ENCODE data around the gene C4orf54. TPM values are rescaled to one million over a fixed set of nuclear protein-coding genes. Genes with fewer than 3 reads are reported as not detected.

C4orf54 gene
- total and polyA plus RNA-seq, 10 of the 15 experiments (the other 5 are each of a cell fraction or from before 2014, with no cell fraction given) = 0.01 TPM; not detected in 9

GRCh38 chr4:99608417-99608816 lies 49.2 kb downstream of the C4orf54 start:
- H3K4me2 ChIP-seq (ENCODE audit: control insufficient read depth, insufficient read depth) = no peak overlapping the region
- no peak for TF ChIP-seq ZNF24 (IDR thresholded peaks at IDR 0.05)
- TF ChIP-seq CEBPZ (IDR thresholded peaks at IDR 0.05; ENCODE audit: low read depth, low read length) = no peak
- TF ChIP-seq NRF1 (conservative IDR thresholded peaks at IDR 0.05; ENCODE audit: low read depth, low read length) = no peak
- no peak for TF ChIP-seq YY1 (IDR thresholded peaks at IDR 0.05; ENCODE audit: low read depth, low read length)
- ChIA-PET POLR2A (no interaction called here), RAD21 (ENCODE audit: unreplicated experiment) (no interaction called here), SMC1A (ENCODE audit: uncharacterized antibody, unreplicated experiment) (interaction anchor here (1.5 kb wide), 1 partner anchor 35 kb away, joined by 4 read pairs; no protein-coding TSS in a partner anchor), CTCF (no interaction called here)
- ATAC-seq (no peak), FAIRE-seq (no peak), DNase-seq (ENCODE audit: low read depth, low spot score) (no peak)
- H4K20me1 ChIP-seq (ENCODE audit: control insufficient read depth, insufficient read depth) = no peaks in the 10 kb centered on the region
- in situ Hi-C loops (cut with MboI) (no loop called here), intact Hi-C loops (cut with micrococcal nuclease; ENCODE audit: unreplicated experiment) (no loop called here)
- H3K4me1 ChIP-seq (ENCODE audit: control insufficient read depth, insufficient read depth, low read length) = no peaks in the 10 kb centered on the region
- H3K9me3 ChIP-seq (replicated peaks; ENCODE audit: control insufficient read depth, insufficient read depth, low read length) = no peaks in the 10 kb centered on the region
- no peaks in the 10 kb centered on the region for H3K36me3 ChIP-seq (ENCODE audit: control insufficient read depth in 2 of 2, insufficient read depth in 2 of 2, low read length in 1 of 2)
- H3K27ac ChIP-seq (ENCODE audit: control insufficient read depth, insufficient read depth) = no peak overlapping the region
- BruUV-seq (replicated peaks) = no TSS peak
- no peak overlapping the region for H3K9ac ChIP-seq (ENCODE audit: control insufficient read depth, insufficient read depth, low read length)
- no peaks in the 10 kb centered on the region for H3K79me2 ChIP-seq (ENCODE audit: control insufficient read depth, insufficient read depth, low read length)
- no peaks in the 10 kb centered on the region for H3K27me3 ChIP-seq (replicated peaks in 1 of 2; ENCODE audit: control insufficient read depth in 2 of 2, insufficient read depth in 2 of 2, low read length in 1 of 2)
- no peak overlapping the region for H3K4me3 ChIP-seq
- H2AFZ ChIP-seq (ENCODE audit: control insufficient read depth, low read depth, low read length) = no peak overlapping the region
- WGBS (ENCODE audit: insufficient coverage, insufficient replicate concordance, low lambda C conversion rate, missing lambda C conversion rate) = 66% methylated on average over 5 of the region's 5 CpGs

Other genes with a start within 250 kb of the C4orf54 start
- not detected in 2 replicates for gene ADH7, start 222.5 kb downstream of the C4orf54 start, total RNA-seq (2014; rRNA removed)
- not detected in 2 replicates for gene ADH7, start 222.5 kb downstream of the C4orf54 start, total RNA-seq (2014; rRNA removed; fragmentation: Illumina TruSeq; extraction: Trizol)
- not detected in 2 replicates for gene ADH7, start 222.5 kb downstream of the C4orf54 start, total RNA-seq (2021)
- not detected in 2 replicates for gene ADH7, start 222.5 kb downstream of the C4orf54 start, polyA plus RNA-seq (2011; rRNA removed)
- not detected in 2 replicates for gene ADH7, start 222.5 kb downstream of the C4orf54 start, polyA plus RNA-seq (2014; fragmentation: Illumina TruSeq; extraction: Trizol)
- not detected for gene ADH7, start 222.5 kb downstream of the C4orf54 start, polyA plus RNA-seq (2014; fragmentation: Nextera tagmentation; extraction: Ambion mirVana)
- gene ADH7, start 222.5 kb downstream of the C4orf54 start, polyA plus RNA-seq (2014; rRNA removed) = not detected in 2 replicates
- not detected for gene ADH7, start 222.5 kb downstream of the C4orf54 start, polyA plus RNA-seq (2016; fragmentation: Nextera tagmentation; extraction: Ambion mirVana)
- gene C4orf17, start 146.8 kb downstream of the C4orf54 start, total RNA-seq (2014; rRNA removed) = not detected in 2 replicates
- not detected in 2 replicates for gene C4orf17, start 146.8 kb downstream of the C4orf54 start, total RNA-seq (2014; rRNA removed; fragmentation: Illumina TruSeq; extraction: Trizol)
- gene C4orf17, start 146.8 kb downstream of the C4orf54 start, total RNA-seq (2021) = not detected in 2 replicates
- gene C4orf17, start 146.8 kb downstream of the C4orf54 start, polyA plus RNA-seq (2011; rRNA removed) = not detected in 2 replicates
- gene C4orf17, start 146.8 kb downstream of the C4orf54 start, polyA plus RNA-seq (2014; fragmentation: Illumina TruSeq; extraction: Trizol) = not detected in 2 replicates
- not detected for gene C4orf17, start 146.8 kb downstream of the C4orf54 start, polyA plus RNA-seq (2014; fragmentation: Nextera tagmentation; extraction: Ambion mirVana)
- not detected in 2 replicates for gene C4orf17, start 146.8 kb downstream of the C4orf54 start, polyA plus RNA-seq (2014; rRNA removed)
- gene C4orf17, start 146.8 kb downstream of the C4orf54 start, polyA plus RNA-seq (2016; fragmentation: Nextera tagmentation; extraction: Ambion mirVana) = not detected
- gene TRMT10A, start 93.8 kb downstream of the C4orf54 start, total RNA-seq (2014; rRNA removed) = 4.5 and 8.6 TPM in 2 replicates
- gene TRMT10A, start 93.8 kb downstream of the C4orf54 start, total RNA-seq (2014; rRNA removed; fragmentation: Illumina TruSeq; extraction: Trizol) = 11.1 and 12.8 TPM in 2 replicates
- 5.4 and 6.7 TPM in 2 replicates for gene TRMT10A, start 93.8 kb downstream of the C4orf54 start, total RNA-seq (2021)
- gene TRMT10A, start 93.8 kb downstream of the C4orf54 start, polyA plus RNA-seq (2011; rRNA removed) = 8.3 and 14.1 TPM in 2 replicates
- gene TRMT10A, start 93.8 kb downstream of the C4orf54 start, polyA plus RNA-seq (2014; fragmentation: Illumina TruSeq; extraction: Trizol) = 13.4 and 14.8 TPM in 2 replicates
- gene TRMT10A, start 93.8 kb downstream of the C4orf54 start, polyA plus RNA-seq (2014; fragmentation: Nextera tagmentation; extraction: Ambion mirVana) = 1 to 10 TPM; 8.8 to 9.6 TPM
- 4.6 and 5.7 TPM in 2 replicates for gene TRMT10A, start 93.8 kb downstream of the C4orf54 start, polyA plus RNA-seq (2014; rRNA removed)
- gene TRMT10A, start 93.8 kb downstream of the C4orf54 start, polyA plus RNA-seq (2016; fragmentation: Nextera tagmentation; extraction: Ambion mirVana) = 10 to 100 TPM; 10.7 to 11.1 TPM
- 0.38 and 0.45 TPM in 2 replicates for gene MTTP, start 83.0 kb downstream of the C4orf54 start, total RNA-seq (2014; rRNA removed)
- 0.18 and 0.32 TPM in 2 replicates for gene MTTP, start 83.0 kb downstream of the C4orf54 start, total RNA-seq (2014; rRNA removed; fragmentation: Illumina TruSeq; extraction: Trizol)
- 0.21 and 0.43 TPM in 2 replicates for gene MTTP, start 83.0 kb downstream of the C4orf54 start, total RNA-seq (2021)
- gene MTTP, start 83.0 kb downstream of the C4orf54 start, polyA plus RNA-seq (2011; rRNA removed) = 2.2 and 2.9 TPM in 2 replicates
- gene MTTP, start 83.0 kb downstream of the C4orf54 start, polyA plus RNA-seq (2014; fragmentation: Illumina TruSeq; extraction: Trizol) = 0.16 and 0.21 TPM in 2 replicates
- gene MTTP, start 83.0 kb downstream of the C4orf54 start, polyA plus RNA-seq (2014; fragmentation: Nextera tagmentation; extraction: Ambion mirVana) = under 1 TPM; 0.16 to 0.23 TPM
- 0.05 and 0.08 TPM in 2 replicates for gene MTTP, start 83.0 kb downstream of the C4orf54 start, polyA plus RNA-seq (2014; rRNA removed)
- gene MTTP, start 83.0 kb downstream of the C4orf54 start, polyA plus RNA-seq (2016; fragmentation: Nextera tagmentation; extraction: Ambion mirVana) = under 1 TPM in 1 of 2 experiments, not detected in 1; 0.24 TPM
- gene DAPP1, start 159.0 kb upstream of the C4orf54 start, total RNA-seq (2014; rRNA removed) = 64.7 and 82.2 TPM in 2 replicates
- gene DAPP1, start 159.0 kb upstream of the C4orf54 start, total RNA-seq (2014; rRNA removed; fragmentation: Illumina TruSeq; extraction: Trizol) = 82.6 and 84.0 TPM in 2 replicates
- 46.4 and 46.5 TPM in 2 replicates for gene DAPP1, start 159.0 kb upstream of the C4orf54 start, total RNA-seq (2021)
- 97.9 and 136 TPM in 2 replicates for gene DAPP1, start 159.0 kb upstream of the C4orf54 start, polyA plus RNA-seq (2011; rRNA removed)
- gene DAPP1, start 159.0 kb upstream of the C4orf54 start, polyA plus RNA-seq (2014; fragmentation: Illumina TruSeq; extraction: Trizol) = 81.3 and 113 TPM in 2 replicates
- gene DAPP1, start 159.0 kb upstream of the C4orf54 start, polyA plus RNA-seq (2014; fragmentation: Nextera tagmentation; extraction: Ambion mirVana) = 100 to 1,000 TPM; 104 to 147 TPM
- gene DAPP1, start 159.0 kb upstream of the C4orf54 start, polyA plus RNA-seq (2014; rRNA removed) = 49.3 and 67.2 TPM in 2 replicates
- 10 to 100 TPM; 58.9 to 66.9 TPM for gene DAPP1, start 159.0 kb upstream of the C4orf54 start, polyA plus RNA-seq (2016; fragmentation: Nextera tagmentation; extraction: Ambion mirVana)
- gene LAMTOR3, start 236.6 kb upstream of the C4orf54 start, total RNA-seq (2014; rRNA removed) = 32.0 and 35.6 TPM in 2 replicates
- gene LAMTOR3, start 236.6 kb upstream of the C4orf54 start, total RNA-seq (2014; rRNA removed; fragmentation: Illumina TruSeq; extraction: Trizol) = 40.3 and 40.4 TPM in 2 replicates
- gene LAMTOR3, start 236.6 kb upstream of the C4orf54 start, total RNA-seq (2021) = 30.1 and 31.7 TPM in 2 replicates
- gene LAMTOR3, start 236.6 kb upstream of the C4orf54 start, polyA plus RNA-seq (2011; rRNA removed) = 82.2 and 113 TPM in 2 replicates
- 58.8 and 74.5 TPM in 2 replicates for gene LAMTOR3, start 236.6 kb upstream of the C4orf54 start, polyA plus RNA-seq (2014; fragmentation: Illumina TruSeq; extraction: Trizol)
- 100 to 1,000 TPM in 1 of 2 experiments, 10 to 100 TPM in 1; 88.7 to 120 TPM for gene LAMTOR3, start 236.6 kb upstream of the C4orf54 start, polyA plus RNA-seq (2014; fragmentation: Nextera tagmentation; extraction: Ambion mirVana)
- 31.9 and 39.7 TPM in 2 replicates for gene LAMTOR3, start 236.6 kb upstream of the C4orf54 start, polyA plus RNA-seq (2014; rRNA removed)
- gene LAMTOR3, start 236.6 kb upstream of the C4orf54 start, polyA plus RNA-seq (2016; fragmentation: Nextera tagmentation; extraction: Ambion mirVana) = 10 to 100 TPM; 72.3 to 72.8 TPM